Measurements from ENCODE around the gene OSTC. TPM values are rescaled to one million over a fixed set of nuclear protein-coding genes. Genes with fewer than 3 reads are reported as not detected.

The OSTC gene
- total RNA-seq, 1 experiment from 2014 or later = 105 TPM

GRCh38 chr4:108716340-108716739 lies 65.9 kb downstream of the OSTC start:
- intact Hi-C loops (cut with micrococcal nuclease) = no loop called here
- Histone ChIP-seq H3K79me2 (ENCODE audit: insufficient read depth, low read length) (no peaks in the 10 kb centered on the region), H3K4me3 (replicated peaks in 1 of 2; ENCODE audit: low read depth in 1 of 2, low read length in 2 of 2) (no peak overlapping the region), H2AFZ (ENCODE audit: low read depth, low read length, poor library complexity, severe bottlenecking) (no peak overlapping the region), H3K4me2 (ENCODE audit: low read length) (no peak overlapping the region), H3K9me3 (ENCODE audit: control insufficient read depth in 1 of 2, insufficient read depth in 1 of 2, low read depth in 1 of 2, low read length in 2 of 2) (no peaks in the 10 kb centered on the region), H3K36me3 (ENCODE audit: control insufficient read depth in 1 of 2, insufficient read depth in 2 of 2, low read length in 2 of 2) (no peaks in the 10 kb centered on the region), H3K9ac (ENCODE audit: low read length) (no peak overlapping the region), H3K27ac (ENCODE audit: low read depth, low read length) (no peak overlapping the region), H3K27me3 (ENCODE audit: insufficient read depth, low read length) (no peaks in the 10 kb centered on the region), H3K9me2 (ENCODE audit: insufficient read depth) (no peaks in the 10 kb centered on the region), H4K20me1 (ENCODE audit: insufficient read depth) (no peaks in the 10 kb centered on the region), H3K4me1 (ENCODE audit: control insufficient read depth in 1 of 2, insufficient read depth in 2 of 2, low read length in 2 of 2) (no peaks in the 10 kb centered on the region)
- TF ChIP-seq ELF1 (IDR thresholded peaks at IDR 0.05; ENCODE audit: borderline replicate concordance, low read depth) (no peak), JUND (IDR thresholded peaks at IDR 0.05) (no peak), FOSL1 (IDR thresholded peaks at IDR 0.05; ENCODE audit: low read depth) (no peak), POLR2A (IDR thresholded peaks at IDR 0.05; ENCODE audit: borderline replicate concordance, extremely low read depth, insufficient read depth, insufficient read length) (no peak)
- TF ChIP-seq, protein P1, sequence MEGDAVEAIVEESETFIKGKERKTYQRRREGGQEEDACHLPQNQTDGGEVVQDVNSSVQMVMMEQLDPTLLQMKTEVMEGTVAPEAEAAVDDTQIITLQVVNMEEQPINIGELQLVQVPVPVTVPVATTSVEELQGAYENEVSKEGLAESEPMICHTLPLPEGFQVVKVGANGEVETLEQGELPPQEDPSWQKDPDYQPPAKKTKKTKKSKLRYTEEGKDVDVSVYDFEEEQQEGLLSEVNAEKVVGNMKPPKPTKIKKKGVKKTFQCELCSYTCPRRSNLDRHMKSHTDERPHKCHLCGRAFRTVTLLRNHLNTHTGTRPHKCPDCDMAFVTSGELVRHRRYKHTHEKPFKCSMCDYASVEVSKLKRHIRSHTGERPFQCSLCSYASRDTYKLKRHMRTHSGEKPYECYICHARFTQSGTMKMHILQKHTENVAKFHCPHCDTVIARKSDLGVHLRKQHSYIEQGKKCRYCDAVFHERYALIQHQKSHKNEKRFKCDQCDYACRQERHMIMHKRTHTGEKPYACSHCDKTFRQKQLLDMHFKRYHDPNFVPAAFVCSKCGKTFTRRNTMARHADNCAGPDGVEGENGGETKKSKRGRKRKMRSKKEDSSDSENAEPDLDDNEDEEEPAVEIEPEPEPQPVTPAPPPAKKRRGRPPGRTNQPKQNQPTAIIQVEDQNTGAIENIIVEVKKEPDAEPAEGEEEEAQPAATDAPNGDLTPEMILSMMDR (IDR thresholded peaks at IDR 0.05 in 2 of 3, conservative IDR thresholded peaks at IDR 0.05 in 1 of 3; ENCODE audit: borderline replicate concordance in 1 of 3, insufficient read depth in 1 of 3, low read depth in 2 of 3, low read length in 2 of 3) = no peak
- CTCF ChIA-PET = no interaction called here
- RAD21 ChIA-PET (ENCODE audit: low non-redundant PET in 1 of 2, low total read pairs in 2 of 2, uncharacterized antibody in 2 of 2, unreplicated experiment in 2 of 2) = no interaction called here
- no peak for DNase-seq (ENCODE audit: low read depth, low spot score)
- POLR2A ChIA-PET = no interaction called here
- no TSS peak for BruUV-seq (replicated peaks)
- no peak for ATAC-seq

DNA sequence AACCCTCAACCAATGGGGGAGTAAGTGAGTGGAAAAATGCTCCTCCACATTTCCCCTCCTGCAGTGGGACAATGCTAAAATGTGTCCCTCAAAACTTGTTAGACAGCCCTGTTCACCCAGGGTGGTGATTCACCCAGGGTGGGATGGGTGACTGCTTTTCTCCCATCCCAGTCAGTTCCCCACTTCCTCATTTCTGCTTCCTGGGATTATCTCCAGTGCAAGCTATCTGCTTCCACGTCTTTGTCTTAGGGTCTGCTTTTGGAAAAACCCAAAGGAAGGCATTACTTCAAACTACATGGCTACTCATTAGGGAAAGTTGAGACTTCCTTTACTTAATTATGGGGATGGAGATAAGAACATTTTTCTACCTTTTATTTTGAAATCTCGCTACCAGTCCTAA lies 67.0 kb downstream of the OSTC start:
- intact Hi-C loops (cut with micrococcal nuclease) = no loop called here
- CTCF ChIA-PET = no interaction called here
- Histone ChIP-seq H3K79me2 (ENCODE audit: insufficient read depth, low read length) (no peaks in the 10 kb centered on the region), H3K4me1 (ENCODE audit: control insufficient read depth in 1 of 2, insufficient read depth in 2 of 2, low read length in 2 of 2) (no peaks in the 10 kb centered on the region), H3K4me2 (ENCODE audit: low read length) (no peak overlapping the region), H3K9ac (ENCODE audit: low read length) (no peak overlapping the region), H3K9me3 (ENCODE audit: control insufficient read depth in 1 of 2, insufficient read depth in 1 of 2, low read depth in 1 of 2, low read length in 2 of 2) (no peaks in the 10 kb centered on the region), H2AFZ (ENCODE audit: low read depth, low read length, poor library complexity, severe bottlenecking) (no peak overlapping the region), H3K9me2 (ENCODE audit: insufficient read depth) (no peaks in the 10 kb centered on the region), H4K20me1 (ENCODE audit: insufficient read depth) (no peaks in the 10 kb centered on the region), H3K27ac (ENCODE audit: low read depth, low read length) (no peak overlapping the region), H3K36me3 (ENCODE audit: control insufficient read depth in 1 of 2, insufficient read depth in 2 of 2, low read length in 2 of 2) (no peaks in the 10 kb centered on the region), H3K4me3 (replicated peaks in 1 of 2; ENCODE audit: low read depth in 1 of 2, low read length in 2 of 2) (no peak overlapping the region), H3K27me3 (ENCODE audit: insufficient read depth, low read length) (no peaks in the 10 kb centered on the region)
- POLR2A ChIA-PET = no interaction called here
- DNase-seq (ENCODE audit: low read depth, low spot score) (no peak), ATAC-seq (no peak)
- BruUV-seq (replicated peaks) = no TSS peak
- TF ChIP-seq ELF1 (IDR thresholded peaks at IDR 0.05; ENCODE audit: borderline replicate concordance, low read depth) = no peak
- TF ChIP-seq CBX3 (IDR thresholded peaks at IDR 0.05; ENCODE audit: low read depth) = no peak
- no peak for TF ChIP-seq POLR2AphosphoS5 (IDR thresholded peaks at IDR 0.05; ENCODE audit: low read depth, low read length)
- TF ChIP-seq JUND (IDR thresholded peaks at IDR 0.05) = no peak
- TF ChIP-seq ZNF274 (IDR thresholded peaks at IDR 0.05; ENCODE audit: low read depth, low read length) = no peak
- TF ChIP-seq YY1 (IDR thresholded peaks at IDR 0.05; ENCODE audit: extremely low read depth, insufficient replicate concordance, low read depth, low read length) = no peak
- TF ChIP-seq TCF7L2 (IDR thresholded peaks at IDR 0.05; ENCODE audit: borderline replicate concordance, extremely low read depth, insufficient read depth, insufficient read length) = no peak
- TF ChIP-seq ATF3 (IDR thresholded peaks at IDR 0.05) = no peak
- no peak for TF ChIP-seq CEBPB (IDR thresholded peaks at IDR 0.05; ENCODE audit: low read depth)
- TF ChIP-seq SP1 (IDR thresholded peaks at IDR 0.05; ENCODE audit: low read depth) = no peak
- no peak for TF ChIP-seq RAD21 (IDR thresholded peaks at IDR 0.05; ENCODE audit: low read depth)
- no peak for TF ChIP-seq ZFX (IDR thresholded peaks at IDR 0.05)
- no peak for TF ChIP-seq EZH2 (IDR thresholded peaks at IDR 0.05)
- no peak for TF ChIP-seq EGR1 (IDR thresholded peaks at IDR 0.05; ENCODE audit: low read depth)
- no peak for TF ChIP-seq ZBTB33 (IDR thresholded peaks at IDR 0.05; ENCODE audit: extremely low read depth, insufficient replicate concordance, low read length)
- no peak for TF ChIP-seq POLR2A (IDR thresholded peaks at IDR 0.05; ENCODE audit: borderline replicate concordance, extremely low read depth, insufficient read depth, insufficient read length)
- no peak for TF ChIP-seq SRF (IDR thresholded peaks at IDR 0.05; ENCODE audit: low read depth)
- TF ChIP-seq SIN3A (IDR thresholded peaks at IDR 0.05; ENCODE audit: low read depth) = no peak
- RAD21 ChIA-PET (ENCODE audit: low non-redundant PET in 1 of 2, low total read pairs in 2 of 2, uncharacterized antibody in 2 of 2, unreplicated experiment in 2 of 2) = no interaction called here
